Measurements from ENCODE around the gene USP32. TPM values are rescaled to one million over a fixed set of nuclear protein-coding genes. Genes with fewer than 3 reads are reported as not detected.

The USP32 gene
- total and polyA plus RNA-seq, 2 of the 8 experiments (the other 6 are each of a cell fraction or from before 2014, with no cell fraction given) = 29.6 to 112 TPM

DNA sequence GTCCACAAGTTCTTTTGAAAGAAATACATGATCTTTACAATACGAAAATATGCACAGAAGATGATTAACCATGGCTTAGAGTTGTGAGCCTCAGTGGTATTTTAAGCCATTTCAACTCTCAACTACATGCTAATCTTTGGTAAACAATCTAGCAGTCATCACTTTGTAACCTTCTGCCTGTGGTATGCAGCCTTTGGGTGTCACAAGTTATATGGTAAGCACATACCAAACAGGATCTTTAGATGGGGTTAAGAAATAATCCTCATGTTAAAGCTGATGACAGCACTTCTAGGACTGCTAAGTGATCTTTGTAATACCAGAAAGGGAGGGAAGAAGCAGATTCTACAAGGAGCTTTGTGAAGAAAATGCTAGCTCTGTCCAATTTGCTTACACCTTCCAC, 167.9 kb downstream of the USP32 start:
- H4K91ac ChIP-seq (replicated peaks; ENCODE audit: insufficient read length, low read length) = no peak overlapping the region
- no peaks in the 10 kb centered on the region for H3K79me2 ChIP-seq (ENCODE audit: control insufficient read depth in 1 of 2, insufficient read depth in 2 of 2, low read length in 2 of 2)
- no peak overlapping the region for H2BK20ac ChIP-seq (ENCODE audit: low read length)
- H3K27me3 ChIP-seq (replicated peaks in 1 of 4; ENCODE audit: control insufficient read depth in 3 of 4, extremely low read depth in 1 of 4, insufficient read depth in 3 of 4, low read length in 3 of 4) = no peaks in the 10 kb centered on the region
- H3K4me3 ChIP-seq (ENCODE audit: extremely low read depth in 1 of 4, insufficient read depth in 2 of 4, low read depth in 3 of 4, low read length in 4 of 4) = no peak overlapping the region
- no peak overlapping the region for H2BK15ac ChIP-seq (ENCODE audit: low read length)
- FAIRE-seq (no peak), DNase-seq (ENCODE audit: low read depth in 1 of 2, low spot score in 2 of 2) (no peak)
- POLR2A ChIA-PET (ENCODE audit: partially characterized antibody) = no interaction called here
- no peak overlapping the region for H4K8ac ChIP-seq (ENCODE audit: extremely low read depth, insufficient read depth, low read length)
- no peak for TF ChIP-seq HDAC6 (IDR thresholded peaks at IDR 0.05; ENCODE audit: low read depth, low read length)
- no peak for TF ChIP-seq GABPA (IDR thresholded peaks at IDR 0.05; ENCODE audit: borderline replicate concordance, insufficient read depth, low read length)
- no peak for TF ChIP-seq EP300 (IDR thresholded peaks at IDR 0.05; ENCODE audit: borderline replicate concordance in 1 of 2, low read depth in 2 of 2, low read length in 2 of 2)
- no peak for TF ChIP-seq ASH2L (IDR thresholded peaks at IDR 0.05; ENCODE audit: low read length)
- TF ChIP-seq JUN (IDR thresholded peaks at IDR 0.05; ENCODE audit: low read depth, low read length) = no peak
- no peak for TF ChIP-seq SAP30 (IDR thresholded peaks at IDR 0.05; ENCODE audit: insufficient read depth, insufficient replicate concordance, low read length)
- no peak for TF ChIP-seq POLR2A (IDR thresholded peaks at IDR 0.05; ENCODE audit: control extremely low read depth in 1 of 2, low read depth in 2 of 2, low read length in 2 of 2)
- TF ChIP-seq RBBP5 (IDR thresholded peaks at IDR 0.05; ENCODE audit: borderline replicate concordance, low read depth, low read length) = no peak
- TF ChIP-seq JUND (IDR thresholded peaks at IDR 0.05; ENCODE audit: low read length) = no peak
- no peak for TF ChIP-seq MAFK (IDR thresholded peaks at IDR 0.05; ENCODE audit: low read depth, low read length)
- no peak overlapping the region for H2BK5ac ChIP-seq (ENCODE audit: low read depth, low read length)
- peaks cover 2 to 51% (median 22%) of the 10 kb centered on the region in 4 experiments for H3K36me3 ChIP-seq (ENCODE audit: control insufficient read depth in 2 of 4, insufficient read depth in 4 of 4, low read length in 3 of 4)
- H2BK120ac ChIP-seq (replicated peaks; ENCODE audit: low read depth, low read length) = no peak overlapping the region
- CTCF ChIA-PET (ENCODE audit: partially characterized antibody) = interaction anchor here (0.9 kb wide), 1 partner anchor 20 kb away, joined by 3 read pairs; no protein-coding TSS in a partner anchor
- no peaks in the 10 kb centered on the region for H3K79me1 ChIP-seq (ENCODE audit: low read depth, low read length)
- no peak overlapping the region for H2BK12ac ChIP-seq (ENCODE audit: low read depth, low read length)
- H4K20me1 ChIP-seq (replicated peaks in 1 of 2; ENCODE audit: control insufficient read depth in 1 of 2, insufficient read depth in 2 of 2, low read length in 2 of 2) = peaks cover 0 to 2% of the 10 kb centered on the region in 2 experiments
- H3K23me2 ChIP-seq (ENCODE audit: low read depth, low read length) = no peaks in the 10 kb centered on the region
- no peak overlapping the region for H3K14ac ChIP-seq (ENCODE audit: insufficient read length)
- H3K56ac ChIP-seq (replicated peaks; ENCODE audit: insufficient read length, low read depth, low read length) = no peak overlapping the region
- no peak overlapping the region for H3K27ac ChIP-seq (ENCODE audit: low read depth, low read length)
- H3K23ac ChIP-seq (ENCODE audit: insufficient read length) = no peak overlapping the region
- no peak overlapping the region for H4K5ac ChIP-seq (ENCODE audit: insufficient read length, low read depth, low read length)
- H3K4ac ChIP-seq (replicated peaks; ENCODE audit: insufficient read length, low read depth, low read length) = no peak overlapping the region
- H3K4me2 ChIP-seq (ENCODE audit: insufficient read depth in 1 of 2, low read depth in 2 of 2, low read length in 2 of 2) = no peak overlapping the region
- no peak overlapping the region for H3K18ac ChIP-seq (ENCODE audit: extremely low read depth, low read length)
- H3K9me3 ChIP-seq (ENCODE audit: insufficient read depth in 2 of 2, low read depth in 1 of 2, low read length in 1 of 2) = no peaks in the 10 kb centered on the region
- no peak overlapping the region for H3K9ac ChIP-seq (replicated peaks in 1 of 4; ENCODE audit: extremely low read depth in 1 of 4, low read depth in 3 of 4, low read length in 3 of 4)
- no peak overlapping the region for H2AK5ac ChIP-seq (ENCODE audit: low read depth, low read length)
- no peaks in the 10 kb centered on the region for H3K4me1 ChIP-seq (replicated peaks in 1 of 4; ENCODE audit: control insufficient read depth in 3 of 4, insufficient read depth in 4 of 4, low read length in 3 of 4)
- H2AFZ ChIP-seq (ENCODE audit: low read length) = no peak overlapping the region
- WGBS, 2 experiments (ENCODE audit: extremely low coverage in 1 of 2, insufficient coverage in 1 of 2, insufficient read length in 1 of 2, insufficient replicate concordance in 2 of 2, low coverage in 1 of 2, low lambda C conversion rate in 2 of 2, missing lambda C conversion rate in 1 of 2) = 91% methylated on average over 1 of the region's 1 CpG; no CpG with 5 or more reads in 1 of the 2 experiments
